Midbrain (tissue), 1 donor: ENCODE data around the gene WDR75.

Experiments
- DNase-seq: peaks from one replicate; lab custom pipeline; 2025; lab: John Stamatoyannopoulos, UW

The WDR75 gene

DNA sequence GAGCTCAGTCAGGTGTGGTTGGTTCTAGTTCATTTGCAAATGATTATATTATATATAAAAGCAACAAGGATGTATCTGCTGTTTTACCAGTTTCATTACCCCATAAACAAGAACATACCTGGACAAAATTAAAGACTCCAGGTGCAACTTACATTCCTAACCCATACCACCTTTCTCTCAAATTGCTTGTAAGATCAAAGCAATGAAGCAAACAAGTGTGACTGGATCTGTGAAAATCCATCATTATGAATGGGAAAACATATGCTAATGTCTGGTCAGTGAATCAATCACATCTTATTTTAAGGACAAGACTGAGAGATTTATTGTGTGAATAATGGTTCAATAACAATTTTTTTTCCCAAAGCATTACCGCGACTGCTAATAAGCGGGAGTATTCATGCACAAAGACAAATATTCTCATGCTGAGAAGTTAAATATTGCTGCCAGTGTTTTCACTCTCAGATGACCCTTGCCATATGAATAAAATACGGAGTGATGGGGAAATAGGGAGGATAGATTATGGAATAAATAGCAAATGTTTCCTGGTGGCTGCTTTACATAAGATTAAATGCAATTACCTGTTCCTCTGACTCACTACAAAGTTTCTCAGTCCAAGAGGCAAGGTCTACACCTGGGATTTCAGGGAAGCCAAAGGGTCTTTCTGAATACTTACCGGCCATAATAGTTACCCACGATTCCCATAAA is 59.3 kb downstream of the WDR75 start:
- DNase-seq = no peak

DNA sequence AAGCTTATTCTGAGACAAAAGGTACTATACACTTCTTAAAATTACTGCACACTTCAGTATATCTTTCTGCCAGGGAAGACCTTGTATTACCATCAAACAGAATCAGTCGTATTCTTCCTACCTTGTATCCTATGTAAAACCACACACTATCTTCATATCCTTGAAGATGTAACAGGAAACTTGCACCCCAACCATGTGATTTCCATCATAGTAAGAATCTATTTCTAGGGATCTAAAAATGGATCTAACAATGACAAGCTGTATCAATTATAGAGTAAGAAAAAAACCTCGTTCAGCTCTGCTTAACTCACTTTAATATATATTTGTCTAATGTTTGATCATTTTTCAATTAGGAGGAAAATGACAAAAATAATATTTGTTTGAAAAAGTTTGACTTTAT is 60.2 kb downstream of the WDR75 start:
- no peak for DNase-seq

DNA sequence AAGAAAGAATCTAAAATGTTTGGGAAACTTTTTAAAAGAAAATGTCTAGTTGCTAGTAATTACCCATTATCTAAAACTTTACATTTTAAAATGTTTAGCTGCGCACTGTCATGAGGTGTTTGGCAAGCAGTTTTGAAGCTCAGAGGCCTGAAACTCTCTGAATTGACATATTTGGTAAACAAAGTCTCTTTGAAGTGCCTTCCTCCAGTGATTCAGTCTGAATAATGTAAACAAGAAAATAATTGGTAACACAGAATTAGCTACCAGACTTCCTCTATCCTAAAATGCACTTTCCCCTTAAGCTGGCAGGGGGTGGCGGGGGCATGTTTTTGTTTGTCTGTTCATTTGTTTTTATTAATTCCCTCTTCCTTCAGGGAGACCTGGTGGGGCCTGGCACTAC is 61.4 kb downstream of the WDR75 start:
- no peak for DNase-seq

DNA sequence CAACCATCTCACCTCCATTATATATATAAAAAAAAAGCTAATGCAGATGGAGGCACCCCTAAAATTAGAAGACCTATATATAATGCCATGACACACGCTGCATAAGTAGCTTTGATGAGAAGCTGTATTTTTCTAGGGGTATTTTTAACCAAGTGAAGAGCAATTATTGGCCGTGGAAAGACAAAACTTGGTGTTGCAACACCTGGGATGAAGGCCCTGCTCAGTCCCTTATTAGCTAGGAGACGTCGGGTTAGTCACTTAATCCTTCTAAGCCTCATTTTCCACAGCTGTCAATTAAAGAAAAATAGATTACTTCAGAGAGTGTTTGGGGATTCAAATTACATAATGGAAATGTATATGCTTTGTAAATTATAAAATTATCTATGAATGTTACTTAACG is 63.0 kb downstream of the WDR75 start:
- DNase-seq = no peak

DNA sequence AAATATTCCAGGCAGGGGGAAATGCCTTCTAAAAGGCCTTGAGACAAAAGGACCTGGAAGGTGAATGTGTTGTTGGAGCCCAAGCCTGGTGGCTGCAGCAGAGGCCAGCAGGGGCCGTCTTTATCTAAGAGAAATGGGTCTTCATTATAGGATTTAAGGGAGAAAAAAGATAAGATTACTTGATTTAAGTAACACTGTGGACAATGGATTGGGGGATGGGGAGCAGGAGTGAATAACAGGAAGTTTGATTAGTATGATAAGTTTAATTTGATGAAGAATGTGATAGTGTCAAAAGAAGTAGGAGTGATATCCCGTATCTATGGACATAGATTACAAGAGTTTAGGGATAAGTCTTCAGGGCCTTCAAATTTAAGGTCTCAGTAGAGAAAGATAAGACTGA is 64.2 kb downstream of the WDR75 start:
- no peak for DNase-seq

DNA sequence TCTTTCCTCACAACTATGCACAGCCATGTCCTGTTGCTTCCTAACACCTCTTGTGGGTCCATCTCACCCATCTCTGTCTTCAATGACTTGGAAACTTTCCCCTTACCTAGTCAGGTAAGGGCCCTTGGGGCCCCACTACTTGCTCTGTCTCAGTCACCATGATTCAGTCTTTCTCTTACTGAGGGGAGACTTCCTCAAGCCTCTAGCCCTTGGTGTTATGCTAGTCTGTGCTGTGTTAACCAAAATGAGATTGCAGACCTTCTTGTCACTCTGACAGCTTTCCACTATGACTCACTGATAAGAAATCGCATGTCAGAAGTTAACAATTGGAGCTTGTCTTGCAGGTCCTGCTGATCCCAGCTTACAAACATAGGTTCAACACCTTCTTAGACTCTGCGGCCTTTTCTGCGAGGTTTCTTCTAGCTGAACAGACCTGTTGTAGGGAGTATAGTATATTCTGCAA is 65.3 kb downstream of the WDR75 start:
- DNase-seq = no peak

DNA sequence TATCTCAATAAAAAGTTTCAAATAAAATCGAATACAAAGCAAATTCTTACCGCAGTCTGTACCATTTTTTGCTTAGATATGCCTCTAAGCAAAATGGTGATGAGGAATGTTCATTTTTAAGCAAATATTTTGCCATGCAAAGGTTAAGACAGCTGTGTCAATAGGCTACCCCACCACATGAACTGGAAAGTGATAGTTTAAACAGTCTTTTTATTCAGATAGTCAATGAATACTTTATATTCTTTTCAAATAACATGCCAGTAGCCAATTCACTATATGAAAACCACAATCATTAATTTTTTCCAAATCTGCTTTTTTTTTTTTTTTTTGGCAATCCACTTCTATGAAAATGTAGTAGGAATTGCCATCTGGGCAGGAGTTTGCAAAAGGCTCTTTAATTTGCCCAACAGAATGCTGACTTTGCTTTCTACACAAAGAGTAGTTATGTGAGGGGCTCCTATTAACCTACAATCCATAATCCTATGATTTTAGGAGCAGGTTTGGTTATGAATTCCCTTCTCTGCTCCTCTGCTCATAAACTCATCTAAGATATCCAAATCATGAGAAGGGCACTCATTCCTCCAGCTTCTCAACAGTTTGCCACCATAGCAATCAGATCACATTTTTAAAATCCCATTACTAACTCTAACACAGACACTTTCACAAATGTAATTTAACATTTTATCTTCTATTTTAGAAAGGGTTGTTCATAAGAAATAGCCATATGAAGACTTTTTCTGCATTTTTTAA is 70.1 kb downstream of the WDR75 start:
- DNase-seq = no peak

DNA sequence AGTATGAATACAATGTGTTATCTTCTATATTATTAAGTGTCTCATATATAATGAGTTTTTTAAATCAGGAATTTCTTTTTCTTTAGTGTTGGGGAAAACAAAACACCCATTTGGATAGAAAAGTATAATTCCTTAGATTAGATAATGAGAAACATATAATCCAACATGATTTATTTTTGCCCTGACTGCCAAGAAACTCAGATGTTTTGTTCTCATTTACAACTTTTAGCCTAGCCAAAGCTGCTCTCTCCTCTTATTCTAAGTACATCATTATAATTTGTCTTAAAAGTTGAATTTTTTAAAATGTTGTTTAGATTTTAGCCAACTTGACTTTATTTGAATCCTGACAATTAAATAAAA is 70.7 kb downstream of the WDR75 start:
- no peak for DNase-seq

DNA sequence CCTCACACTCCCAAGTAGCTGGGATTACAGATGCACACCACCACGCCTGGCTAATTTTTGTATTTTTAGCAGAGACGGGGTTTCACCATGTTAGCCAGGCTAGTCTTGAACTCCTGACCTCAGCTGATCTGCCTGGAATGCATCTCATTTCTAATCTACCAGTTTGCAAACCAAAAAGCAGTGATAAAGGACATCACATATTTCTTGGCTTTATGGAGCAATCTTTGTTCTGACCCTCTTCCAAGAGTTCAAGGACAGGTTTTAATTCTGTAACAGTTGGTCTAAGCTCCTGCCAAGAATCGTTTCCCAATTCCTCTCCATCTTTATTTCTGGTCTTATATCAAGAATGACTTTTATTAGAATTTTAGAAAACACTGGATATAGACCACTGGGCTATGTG is 71.6 kb downstream of the WDR75 start:
- DNase-seq = no peak

DNA sequence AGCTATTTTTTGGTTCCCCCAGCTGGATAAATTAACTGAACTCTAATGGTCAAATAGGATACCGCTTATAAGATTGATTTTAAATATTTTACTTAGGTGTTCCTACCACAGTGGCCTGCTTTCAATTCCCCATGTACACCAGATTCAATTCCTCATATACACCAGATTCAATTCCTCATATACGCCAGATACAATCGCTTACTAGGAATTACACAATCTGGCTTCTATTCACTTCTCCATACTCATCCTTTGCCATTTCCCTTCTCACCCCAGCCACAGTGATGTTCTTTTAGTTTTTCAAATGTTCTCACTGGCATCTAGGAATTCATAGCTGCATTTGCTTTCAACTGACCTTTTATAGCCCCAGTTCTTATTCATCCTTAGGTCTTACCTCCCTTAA is 72.8 kb downstream of the WDR75 start:
- DNase-seq = no peak

DNA sequence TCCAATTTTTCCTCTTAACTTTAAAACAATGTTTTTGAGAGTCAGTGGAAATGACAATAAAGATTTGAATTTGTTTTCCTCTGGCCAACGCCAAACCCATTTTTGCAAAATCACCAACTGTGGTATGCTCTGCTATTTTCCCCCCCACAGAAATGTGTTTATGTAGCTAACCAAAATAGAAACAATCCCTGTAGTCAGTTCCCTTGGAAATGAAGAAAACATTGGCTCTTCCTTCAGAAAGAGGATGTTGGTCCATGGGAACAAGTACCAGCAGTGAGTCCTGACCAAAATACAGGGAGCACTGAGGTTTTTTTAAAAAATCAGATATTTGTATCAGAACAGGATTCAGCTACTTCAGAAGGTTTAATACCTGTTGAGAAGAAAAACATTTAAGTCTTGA is 74.0 kb downstream of the WDR75 start:
- DNase-seq = no peak

DNA sequence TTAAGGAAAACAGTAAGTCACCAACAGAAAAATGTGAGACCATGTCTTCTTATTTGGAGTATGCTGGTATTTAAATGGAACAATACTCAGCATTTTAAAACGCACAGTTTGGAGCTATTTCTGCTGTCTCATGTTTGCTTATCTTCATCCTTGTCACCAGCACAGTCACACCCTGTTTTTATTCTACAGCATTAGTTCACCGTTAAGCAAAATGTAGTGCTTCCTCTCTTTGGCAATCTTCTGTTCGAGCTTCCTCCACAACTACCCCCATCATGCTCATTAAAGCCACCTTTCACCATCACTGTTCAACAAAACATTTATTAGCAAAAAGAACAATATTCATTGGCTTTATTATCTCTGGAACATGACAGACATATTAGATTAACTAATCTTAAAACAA is 75.3 kb downstream of the WDR75 start:
- DNase-seq = no peak

DNA sequence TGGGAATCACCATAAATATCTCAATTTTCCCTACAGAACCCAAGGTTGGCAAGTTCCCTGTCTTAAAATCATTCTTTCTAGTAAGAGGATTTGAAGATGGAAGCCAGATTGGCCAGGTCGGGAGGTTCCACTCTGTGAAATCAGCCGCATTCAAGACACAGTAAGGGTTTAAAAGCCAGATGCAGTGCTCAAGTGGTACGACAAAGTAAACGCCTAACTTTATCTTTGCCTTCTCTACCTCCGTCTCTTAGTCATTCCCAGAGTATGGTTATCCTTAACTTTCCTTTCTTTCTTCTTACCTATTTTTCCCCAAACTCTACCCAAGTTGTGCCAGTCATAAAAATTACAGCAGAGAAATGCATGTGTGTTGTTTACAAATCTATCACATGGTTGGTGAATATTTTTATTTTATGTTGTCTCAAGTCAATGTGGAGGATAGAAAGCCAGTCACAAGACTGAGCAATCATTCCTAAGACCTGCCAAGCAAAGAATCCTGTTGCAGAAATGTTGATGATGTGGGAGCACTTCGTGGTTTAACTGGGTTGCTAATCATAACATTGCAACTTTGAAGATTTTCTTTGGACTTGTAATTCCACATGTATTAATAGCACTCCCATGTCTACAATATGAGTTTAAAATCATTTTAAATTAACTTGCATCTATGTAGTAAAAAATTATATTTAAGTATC is 76.7 kb downstream of the WDR75 start:
- DNase-seq = no peak

DNA sequence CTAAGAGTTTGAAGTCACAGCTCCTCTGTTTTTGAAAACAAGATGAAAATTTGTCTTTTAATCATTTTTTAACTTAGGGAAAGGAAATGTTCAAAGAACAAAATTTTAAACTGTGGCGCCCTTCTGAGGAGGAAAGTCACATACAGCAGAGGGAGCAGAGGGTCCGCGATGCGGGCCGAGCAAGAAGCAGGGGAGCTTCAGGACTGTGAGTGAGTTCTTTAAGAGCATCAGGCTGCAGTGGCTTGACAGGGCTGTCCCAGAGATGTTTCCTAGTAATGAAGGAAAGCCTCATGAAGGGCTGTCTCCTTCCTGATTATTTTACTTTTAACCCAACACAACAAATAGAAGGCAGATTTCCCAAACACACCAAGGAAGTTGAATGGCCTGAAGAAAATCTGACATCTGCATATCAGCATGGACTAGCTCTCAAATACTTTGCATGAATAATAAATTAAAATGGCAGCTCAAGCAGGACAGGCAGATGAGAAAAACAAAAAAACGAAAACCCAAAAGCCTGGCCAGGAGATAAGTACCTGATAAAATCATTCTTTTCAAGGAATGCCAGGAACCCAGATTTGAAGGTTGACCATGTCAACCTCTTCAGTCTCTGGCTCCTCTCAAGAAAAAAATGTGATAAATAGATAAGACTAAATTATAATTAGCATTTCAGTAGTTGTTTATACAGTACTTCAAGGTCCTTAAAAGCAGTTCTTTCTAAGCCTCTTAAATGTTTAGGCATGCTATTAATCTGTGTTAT is 78.5 kb downstream of the WDR75 start:
- DNase-seq = no peak

DNA sequence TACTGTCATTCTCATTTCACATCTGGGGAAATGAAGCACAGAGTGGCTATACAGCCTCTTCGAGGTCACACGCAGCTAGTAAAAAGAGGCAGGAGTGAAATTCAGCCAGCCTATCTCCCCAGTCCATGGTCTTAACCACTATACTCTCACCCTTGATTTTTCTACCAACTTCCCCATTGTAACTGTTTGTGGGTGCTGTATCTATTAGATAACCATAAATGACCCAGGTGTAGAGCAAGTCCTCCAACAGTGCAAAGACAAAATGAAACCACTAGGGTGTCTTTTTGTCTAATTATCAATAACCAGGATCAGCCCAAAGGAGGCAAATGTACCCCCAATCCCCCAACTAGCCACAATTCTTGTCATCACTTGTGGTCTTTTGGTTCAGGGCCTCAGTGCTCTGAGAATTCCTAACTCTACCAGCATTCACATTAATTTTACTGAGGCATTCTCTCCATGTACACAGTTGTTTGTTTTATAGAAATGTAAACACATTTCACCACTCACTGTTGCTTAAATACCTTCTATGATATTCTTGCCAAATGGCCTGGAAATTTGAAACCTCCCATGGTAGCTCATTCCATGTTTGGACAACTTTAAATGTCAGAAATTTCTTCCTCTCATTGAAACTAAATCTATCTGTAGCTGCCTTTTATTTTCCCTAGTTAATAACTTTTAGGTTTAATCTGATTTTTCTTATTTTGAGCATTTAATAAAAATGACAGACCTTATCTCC is 80.6 kb downstream of the WDR75 start:
- no peak for DNase-seq

DNA sequence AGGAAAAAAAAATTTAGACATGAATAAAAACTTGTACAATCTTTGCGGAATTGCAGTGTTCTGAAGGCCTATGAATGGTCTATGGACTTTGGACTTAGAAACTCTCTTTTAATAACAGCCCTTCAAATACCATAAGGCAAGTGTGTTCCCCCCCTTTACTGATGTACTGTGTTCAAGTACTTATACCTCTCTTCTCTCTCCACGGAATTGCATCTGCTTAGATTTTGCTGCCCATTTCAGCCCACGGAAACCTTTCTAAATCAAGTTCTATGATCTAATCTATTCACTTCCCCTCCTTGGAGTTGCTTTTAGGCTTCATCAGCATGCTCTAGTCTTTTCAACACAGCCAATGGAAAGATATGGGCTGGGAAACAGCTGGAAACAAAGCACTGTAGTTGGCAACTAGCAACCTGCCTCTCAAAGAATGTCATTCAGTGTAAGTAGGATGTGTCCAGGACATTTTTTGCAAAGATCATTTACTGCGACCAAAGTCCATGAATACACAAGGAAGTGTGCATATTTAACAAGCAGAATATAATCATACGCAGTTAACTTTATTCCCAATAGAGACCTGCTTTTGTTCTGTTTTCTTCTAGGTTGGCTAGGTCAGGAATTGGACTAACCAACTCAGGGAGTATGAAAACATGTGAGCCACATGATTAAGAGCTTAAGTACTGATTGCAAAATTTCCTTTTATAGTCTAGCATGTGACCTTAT is 81.3 kb downstream of the WDR75 start:
- DNase-seq = no peak

DNA sequence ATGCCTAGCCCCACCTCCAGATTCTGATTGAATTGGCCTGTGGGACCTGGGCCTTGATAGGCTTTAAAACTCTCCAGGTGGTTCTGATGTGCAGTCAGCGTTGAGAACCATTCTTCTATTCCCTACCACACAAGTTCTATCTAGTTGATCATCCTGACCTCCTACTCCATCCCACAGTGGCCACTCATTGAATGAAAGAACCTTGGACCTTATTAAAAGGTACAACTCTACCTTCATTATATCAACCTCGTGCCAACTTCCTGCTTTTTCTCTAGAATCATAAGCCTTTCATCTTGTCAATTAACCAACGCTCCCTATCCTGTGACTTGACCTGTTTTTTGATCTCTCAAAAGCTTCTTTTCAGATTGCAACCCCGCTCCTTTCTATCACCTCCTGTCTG is 83.5 kb downstream of the WDR75 start:
- no peak for DNase-seq
